HEK293 (cell line): ENCODE measurements around the gene AIF1L.

Experiments used
- AEBP2 ChIP-seq: fragments of 450-650 bp; formaldehyde crosslinking; IDR thresholded peaks from 2 replicates; pipeline ENCODE4 v1.5.1; 2016; ENCODE audit warnings: missing biosample characterization, missing genetic modification characterization, borderline replicate concordance
- ELK4 ChIP-seq: IDR thresholded peaks from 2 replicates; pipeline ENCODE4 v1.6.1; 2011; ENCODE audit warnings: mild to moderate bottlenecking, low read depth, low read length, borderline replicate concordance
- GFI1B ChIP-seq: fragments of 450-650 bp; formaldehyde crosslinking; IDR thresholded peaks from 2 replicates; pipeline ENCODE4 v1.5.1; 2016; ENCODE audit warnings: missing biosample characterization, missing genetic modification characterization
- GLI4 ChIP-seq: fragments of 450-650 bp; formaldehyde crosslinking; IDR thresholded peaks from 2 replicates; pipeline ENCODE4 v1.5.1; 2016; ENCODE audit warnings: missing biosample characterization, missing genetic modification characterization
- GLIS2 ChIP-seq: fragments of 450-650 bp; formaldehyde crosslinking; IDR thresholded peaks from 2 replicates; pipeline ENCODE4 v1.5.1; 2016; ENCODE audit warnings: missing biosample characterization, missing genetic modification characterization
- HIC1 ChIP-seq: fragments of 450-650 bp; formaldehyde crosslinking; IDR thresholded peaks from 2 replicates; pipeline ENCODE4 v1.5.1; 2016; ENCODE audit warnings: missing biosample characterization, missing genetic modification characterization
- MEIS1 ChIP-seq: sonication (generic); formaldehyde crosslinking; IDR thresholded peaks from 2 replicates; pipeline ENCODE4 v1.8.1; 2022; ENCODE audit warnings: missing genetic modification reagents, mild to moderate bottlenecking, borderline replicate concordance
- SALL2 ChIP-seq: fragments of 450-650 bp; formaldehyde crosslinking; IDR thresholded peaks from 2 replicates; pipeline ENCODE4 v1.5.0; 2017; ENCODE audit warnings: missing biosample characterization, mild to moderate bottlenecking, missing genetic modification characterization, borderline replicate concordance
- SETDB1 ChIP-seq: IDR thresholded peaks from one replicate; pipeline ENCODE4 v1.6.1; 2017; ENCODE audit warnings: mild to moderate bottlenecking, low read length, moderate library complexity, mixed read lengths; ENCODE audit not compliant: insufficient read length
- WT1 ChIP-seq: fragments of 450-650 bp; formaldehyde crosslinking; IDR thresholded peaks from 2 replicates; pipeline ENCODE4 v1.5.1; 2016; ENCODE audit warnings: missing biosample characterization, missing genetic modification characterization
- ZBTB8A ChIP-seq: fragments of 450-650 bp; formaldehyde crosslinking; IDR thresholded peaks from 2 replicates; pipeline ENCODE4 v1.5.1; 2016; ENCODE audit warnings: missing biosample characterization, missing genetic modification characterization
- ZFHX2 ChIP-seq: fragments of 450-650 bp; formaldehyde crosslinking; conservative IDR thresholded peaks from 2 replicates; pipeline ENCODE4 v1.5.1; 2016; ENCODE audit warnings: missing biosample characterization, missing genetic modification characterization
- ZFP37 ChIP-seq: fragments of 450-650 bp; formaldehyde crosslinking; IDR thresholded peaks from 2 replicates; pipeline ENCODE4 v1.5.1; 2016; ENCODE audit warnings: missing biosample characterization, missing genetic modification characterization
- ZFP41 ChIP-seq: fragments of 450-650 bp; formaldehyde crosslinking; IDR thresholded peaks from 2 replicates; pipeline ENCODE4 v1.5.1; 2016; ENCODE audit warnings: missing biosample characterization, missing genetic modification characterization, borderline replicate concordance
- ZNF10 ChIP-seq: fragments of 450-650 bp; formaldehyde crosslinking; IDR thresholded peaks from 2 replicates; pipeline ENCODE4 v1.5.1; 2017; ENCODE audit warnings: missing biosample characterization, missing genetic modification characterization
- ZNF121 ChIP-seq: fragments of 450-650 bp; formaldehyde crosslinking; IDR thresholded peaks from 2 replicates; pipeline ENCODE4 v1.5.1; 2016; ENCODE audit warnings: missing biosample characterization, missing genetic modification characterization
- ZNF174 ChIP-seq: fragments of 450-650 bp; formaldehyde crosslinking; IDR thresholded peaks from 2 replicates; pipeline ENCODE4 v1.5.0; 2017; ENCODE audit warnings: missing biosample characterization, mild to moderate bottlenecking, missing genetic modification characterization
- ZNF2 ChIP-seq: fragments of 450-650 bp; formaldehyde crosslinking; IDR thresholded peaks from 2 replicates; pipeline ENCODE4 v1.5.1; 2016; ENCODE audit warnings: missing biosample characterization, missing genetic modification characterization
- ZNF335 ChIP-seq: fragments of 450-650 bp; formaldehyde crosslinking; conservative IDR thresholded peaks from 2 replicates; pipeline ENCODE4 v1.5.1; 2016; ENCODE audit warnings: missing biosample characterization, missing genetic modification characterization
- ZNF341 ChIP-seq: fragments of 450-650 bp; formaldehyde crosslinking; IDR thresholded peaks from 2 replicates; pipeline ENCODE4; 2016; ENCODE audit warnings: low read depth, missing biosample characterization, missing genetic modification characterization
- ZNF398 ChIP-seq: fragments of 450-650 bp; formaldehyde crosslinking; IDR thresholded peaks from 2 replicates; pipeline ENCODE4 v1.5.1; 2017; ENCODE audit warnings: missing biosample characterization, missing genetic modification characterization
- ZNF48 ChIP-seq: fragments of 450-650 bp; formaldehyde crosslinking; IDR thresholded peaks from 2 replicates; pipeline ENCODE4 v1.5.1; 2016; ENCODE audit warnings: missing biosample characterization, missing genetic modification characterization
- ZNF529 ChIP-seq: fragments of 450-650 bp; formaldehyde crosslinking; IDR thresholded peaks from 2 replicates; pipeline ENCODE4 v1.5.1; 2017; ENCODE audit warnings: missing genetic modification characterization, missing biosample characterization; ENCODE audit not compliant: insufficient replicate concordance
- ZNF560 ChIP-seq: fragments of 450-650 bp; formaldehyde crosslinking; IDR thresholded peaks from 2 replicates; pipeline ENCODE4 v1.5.1; 2017; ENCODE audit warnings: missing biosample characterization, missing genetic modification characterization, borderline replicate concordance
- ZNF561 ChIP-seq: fragments of 450-650 bp; IDR thresholded peaks from 2 replicates; pipeline ENCODE4 v1.5.1; 2018; ENCODE audit warnings: missing biosample characterization, missing genetic modification characterization, borderline replicate concordance
- ZNF580 ChIP-seq: fragments of 450-650 bp; formaldehyde crosslinking; IDR thresholded peaks from 2 replicates; pipeline ENCODE4 v1.5.1; 2016; ENCODE audit warnings: missing biosample characterization, missing genetic modification characterization
- ZNF585B ChIP-seq: fragments of 450-650 bp; formaldehyde crosslinking; IDR thresholded peaks from 2 replicates; pipeline ENCODE4 v1.5.1; 2016; ENCODE audit warnings: missing biosample characterization, missing genetic modification characterization
- ZNF621 ChIP-seq: fragments of 450-650 bp; formaldehyde crosslinking; IDR thresholded peaks from 2 replicates; pipeline ENCODE4 v1.5.1; 2017; ENCODE audit warnings: missing biosample characterization, missing genetic modification characterization
- ZNF624 ChIP-seq: fragments of 450-650 bp; formaldehyde crosslinking; IDR thresholded peaks from 2 replicates; pipeline ENCODE4 v1.5.1; 2017; ENCODE audit warnings: missing biosample characterization, missing genetic modification characterization
- ZNF629 ChIP-seq: fragments of 450-650 bp; formaldehyde crosslinking; IDR thresholded peaks from 2 replicates; pipeline ENCODE4 v1.5.1; 2017; ENCODE audit warnings: missing biosample characterization, missing genetic modification characterization
- ZNF692 ChIP-seq: fragments of 450-650 bp; formaldehyde crosslinking; IDR thresholded peaks from 2 replicates; pipeline ENCODE4 v1.5.1; 2016; ENCODE audit warnings: missing biosample characterization, missing genetic modification characterization
- ZSCAN16 ChIP-seq: fragments of 450-650 bp; formaldehyde crosslinking; IDR thresholded peaks from 2 replicates; pipeline ENCODE4 v1.5.1; 2016; ENCODE audit warnings: missing biosample characterization, missing genetic modification characterization

Gene AIF1L

GRCh38 chr9:131046581-131047202 lies 49.6 kb upstream of the AIF1L start (continued):
- TF ChIP-seq ZNF529: no peak
- TF ChIP-seq ZNF398: no peak
- no peak for TF ChIP-seq ZNF341 (tag by site-specific recombination)
- TF ChIP-seq ZNF560 (tag by site-specific recombination): no peak
- TF ChIP-seq AEBP2 (tag by site-specific recombination): no peak
- peak; percentile 43 for TF ChIP-seq ZFHX2 (tag by site-specific recombination)
- no peak for TF ChIP-seq HIC1 (tag by site-specific recombination)
- TF ChIP-seq ZNF48 (tag by site-specific recombination): no peak
- TF ChIP-seq SALL2 (tag by site-specific recombination): no peak
- no peak for TF ChIP-seq ZNF629 (tag by site-specific recombination)
- TF ChIP-seq ZBTB8A (tag by site-specific recombination): no peak
- no peak for TF ChIP-seq ZNF580 (tag by site-specific recombination)
- peak; percentile 37; the same call in 1 of the 2 replicates for TF ChIP-seq GLIS2 (tag by site-specific recombination)
- no peak for TF ChIP-seq SETDB1
- no peak for TF ChIP-seq ZNF624 (tag by site-specific recombination)
- TF ChIP-seq ZNF121: peak; percentile 81; the same call in 1 of the 2 replicates
- TF ChIP-seq GFI1B: no peak
- peak; percentile 38 for TF ChIP-seq ZNF335
- TF ChIP-seq ZNF10 (tag by site-specific recombination): no peak
- no peak for TF ChIP-seq ZNF585B (tag by site-specific recombination)
- no peak for TF ChIP-seq ZNF621 (tag by site-specific recombination)
- TF ChIP-seq ZNF174: no peak
- TF ChIP-seq ZNF561: no peak
- peak; percentile 82 for TF ChIP-seq ZNF692 (tag by site-specific recombination)
- TF ChIP-seq ZFP41 (tag by site-specific recombination): no peak
- TF ChIP-seq GLI4 (tag by site-specific recombination): no peak
- TF ChIP-seq MEIS1 (CRISPR knock-in tag): no peak
- TF ChIP-seq ELK4: no peak
- TF ChIP-seq ZSCAN16 (tag by site-specific recombination): no peak
- TF ChIP-seq ZNF2: 0 out of 2 replicates have a peak, but pooled peaks have one; percentile 57
- no peak for TF ChIP-seq ZFP37 (tag by site-specific recombination)
- TF ChIP-seq WT1 (tag by site-specific recombination): no peak
